ENCODE measurements around the gene THSD4.
"Not testable (repeated sequence)": the region's sequence is repeated elsewhere in the genome, so short reads cannot be mapped to it uniquely, and the experiment has no call there.

THSD4 gene

DNA sequence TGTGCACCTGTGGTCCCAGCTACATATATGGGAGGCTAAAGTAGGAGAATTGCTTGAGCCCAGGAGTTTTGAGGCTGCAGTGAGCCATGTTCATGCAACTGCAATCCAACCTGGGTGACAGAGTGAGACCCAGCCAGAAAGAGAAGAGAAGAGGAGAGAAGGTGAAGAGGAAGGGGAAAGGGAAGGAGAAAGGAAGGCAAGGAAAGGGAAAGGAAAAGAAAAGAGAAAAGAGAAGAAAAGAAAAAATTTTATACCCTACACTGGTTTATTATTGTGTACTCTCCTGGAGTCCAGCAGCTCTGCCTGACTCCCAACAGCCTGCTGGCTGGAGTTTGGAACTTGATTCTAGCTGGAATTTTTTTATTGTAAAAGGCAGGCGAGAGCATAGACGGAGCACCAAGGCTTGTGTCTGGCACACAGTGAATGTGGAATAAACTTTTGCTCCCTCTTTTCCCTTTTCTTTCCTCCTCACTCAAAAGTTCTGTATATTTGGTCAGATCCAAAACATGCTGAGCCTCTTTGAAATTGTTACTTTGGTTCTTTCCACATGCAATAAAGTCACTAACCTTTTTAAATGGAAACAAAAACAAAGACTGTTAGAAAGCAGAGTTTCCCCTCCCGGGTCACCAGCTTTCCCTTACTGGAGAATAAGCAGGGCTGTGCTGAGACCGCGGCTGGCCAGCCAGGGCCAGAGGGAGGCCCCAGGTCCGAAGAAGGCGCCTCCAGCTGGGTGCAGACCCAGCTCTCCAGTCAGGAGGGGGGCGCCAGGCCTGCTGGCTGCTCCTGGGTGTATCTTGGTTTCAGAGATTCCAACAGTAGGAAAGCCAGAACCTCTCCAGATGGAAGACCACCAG, 9.9 kb downstream of the THSD4 start:
- Histone ChIP-seq H3K36me3 (ENCODE audit: control insufficient read depth, insufficient read depth, low read length, severe bottlenecking) (no peaks in the 10 kb centered on the region), H3K9me3 (ENCODE audit: control insufficient read depth, low read length) (no peaks in the 10 kb centered on the region), H3K4me1 (ENCODE audit: control insufficient read depth, insufficient read depth, low read length) (no peaks in the 10 kb centered on the region), H3K4me3 (ENCODE audit: low read length) (no peak overlapping the region), H3K27me3 (replicated peaks; ENCODE audit: control insufficient read depth, insufficient read depth, low read length) (no peaks in the 10 kb centered on the region), H3K9ac (ENCODE audit: low read length) (no peak overlapping the region)
- no peak for DNase-seq (ENCODE audit: low read depth)

GRCh38 chr15:71125831-71126450, 10.7 kb downstream of the THSD4 start:
- Histone ChIP-seq H3K27me3 (replicated peaks; ENCODE audit: control insufficient read depth, insufficient read depth, low read length) (no peaks in the 10 kb centered on the region), H3K9ac (ENCODE audit: low read length) (no peak overlapping the region), H3K36me3 (ENCODE audit: control insufficient read depth, insufficient read depth, low read length, severe bottlenecking) (no peaks in the 10 kb centered on the region), H3K9me3 (ENCODE audit: control insufficient read depth, low read length) (no peaks in the 10 kb centered on the region), H3K4me1 (ENCODE audit: control insufficient read depth, insufficient read depth, low read length) (no peaks in the 10 kb centered on the region), H3K4me3 (ENCODE audit: low read length) (no peak overlapping the region)
- no peak for DNase-seq (ENCODE audit: low read depth)

- H3K4me1 ChIP-seq (ENCODE audit: control insufficient read depth, insufficient read depth, low read length), result no peaks in the 10 kb centered on the region
- H3K36me3 ChIP-seq (ENCODE audit: control insufficient read depth, insufficient read depth, low read length, severe bottlenecking), result no peaks in the 10 kb centered on the region
- no peak overlapping the region for H3K4me3 ChIP-seq (ENCODE audit: low read length)
- H3K27me3 ChIP-seq (replicated peaks; ENCODE audit: control insufficient read depth, insufficient read depth, low read length), result no peaks in the 10 kb centered on the region
- H3K9ac ChIP-seq (ENCODE audit: low read length), result no peak overlapping the region
- DNase-seq (ENCODE audit: low read depth), result no peak
- no peaks in the 10 kb centered on the region for H3K9me3 ChIP-seq (ENCODE audit: control insufficient read depth, low read length)
These were observed 11.8 kb downstream of the THSD4 start for GRCh38 chr15:71127083-71127482.

GRCh38 chr15:71128159-71128558, 12.9 kb downstream of the THSD4 start:
- not testable (repeated sequence) for H3K9ac ChIP-seq (ENCODE audit: low read length); H3K4me3 ChIP-seq (ENCODE audit: low read length); H3K36me3 ChIP-seq (ENCODE audit: control insufficient read depth, insufficient read depth, low read length, severe bottlenecking)

GRCh38 chr15:71128939-71129562, 13.8 kb downstream of the THSD4 start:
- Histone ChIP-seq H3K4me3 (ENCODE audit: low read length) (no peak overlapping the region), H3K9me3 (ENCODE audit: control insufficient read depth, low read length) (no peaks in the 10 kb centered on the region), H3K9ac (ENCODE audit: low read length) (no peak overlapping the region), H3K27me3 (replicated peaks; ENCODE audit: control insufficient read depth, insufficient read depth, low read length) (no peaks in the 10 kb centered on the region), H3K36me3 (ENCODE audit: control insufficient read depth, insufficient read depth, low read length, severe bottlenecking) (no peaks in the 10 kb centered on the region), H3K4me1 (ENCODE audit: control insufficient read depth, insufficient read depth, low read length) (no peaks in the 10 kb centered on the region)
- DNase-seq (ENCODE audit: low read depth), result no peak

More at GRCh38 chr15:71128159-71128558, 12.9 kb downstream of the THSD4 start:
- H3K27me3 ChIP-seq (replicated peaks; ENCODE audit: control insufficient read depth, insufficient read depth, low read length); H3K4me1 ChIP-seq (ENCODE audit: control insufficient read depth, insufficient read depth, low read length); DNase-seq (ENCODE audit: low read depth); H3K9me3 ChIP-seq (ENCODE audit: control insufficient read depth, low read length): not testable (repeated sequence)

- no peaks in the 10 kb centered on the region for H3K9me3 ChIP-seq (ENCODE audit: control insufficient read depth, low read length)
- DNase-seq (ENCODE audit: low read depth), result no peak
- no peaks in the 10 kb centered on the region for H3K27me3 ChIP-seq (replicated peaks; ENCODE audit: control insufficient read depth, insufficient read depth, low read length)
- no peaks in the 10 kb centered on the region for H3K4me1 ChIP-seq (ENCODE audit: control insufficient read depth, insufficient read depth, low read length)
- H3K9ac ChIP-seq (ENCODE audit: low read length), result no peak overlapping the region
- no peaks in the 10 kb centered on the region for H3K36me3 ChIP-seq (ENCODE audit: control insufficient read depth, insufficient read depth, low read length, severe bottlenecking)
- H3K4me3 ChIP-seq (ENCODE audit: low read length), result no peak overlapping the region
These were observed 14.4 kb downstream of the THSD4 start for GRCh38 chr15:71129669-71130068.

DNA sequence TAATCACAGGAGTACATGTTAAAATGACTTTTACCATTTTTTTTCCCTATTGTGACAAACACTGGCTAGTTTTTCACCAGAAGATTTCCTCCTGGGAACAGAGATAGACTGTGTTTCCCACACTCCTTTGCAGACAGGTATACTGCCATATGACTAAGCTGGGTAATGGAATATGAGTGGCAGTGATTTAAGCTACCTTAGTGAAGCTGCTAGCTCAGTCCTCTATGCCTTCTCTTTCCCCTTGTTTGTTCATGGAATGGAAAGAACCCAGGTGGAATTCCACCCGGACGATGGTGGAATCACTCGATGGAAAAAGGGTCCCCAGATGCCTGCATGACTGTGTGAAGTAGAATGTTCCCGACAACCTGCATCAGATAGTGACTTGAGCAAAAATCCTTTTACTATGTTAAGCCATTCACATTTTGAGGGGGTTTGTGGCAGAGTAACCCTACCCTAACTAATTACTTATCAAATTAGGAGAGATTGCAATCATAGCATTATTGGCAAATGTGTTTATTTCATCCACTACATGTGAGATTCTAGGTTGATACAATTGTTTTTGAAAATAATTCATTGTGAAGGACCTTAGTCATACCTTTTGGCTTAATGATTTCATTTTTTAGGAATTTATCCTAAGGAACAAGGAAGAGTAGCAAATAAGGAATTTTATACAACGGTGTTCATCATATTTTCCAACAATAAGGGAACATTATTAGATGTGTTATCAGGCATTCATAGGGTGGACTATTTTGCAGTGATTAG, 16.5 kb downstream of the THSD4 start:
- no peak for DNase-seq (ENCODE audit: low read depth)
- no peaks in the 10 kb centered on the region for H3K36me3 ChIP-seq (ENCODE audit: control insufficient read depth, insufficient read depth, low read length, severe bottlenecking)
- H3K9me3 ChIP-seq (ENCODE audit: control insufficient read depth, low read length), result no peaks in the 10 kb centered on the region
- H3K9ac ChIP-seq (ENCODE audit: low read length), result no peak overlapping the region
- no peaks in the 10 kb centered on the region for H3K27me3 ChIP-seq (replicated peaks; ENCODE audit: control insufficient read depth, insufficient read depth, low read length)
- no peaks in the 10 kb centered on the region for H3K4me1 ChIP-seq (ENCODE audit: control insufficient read depth, insufficient read depth, low read length)
- no peak overlapping the region for H3K4me3 ChIP-seq (ENCODE audit: low read length)

DNA sequence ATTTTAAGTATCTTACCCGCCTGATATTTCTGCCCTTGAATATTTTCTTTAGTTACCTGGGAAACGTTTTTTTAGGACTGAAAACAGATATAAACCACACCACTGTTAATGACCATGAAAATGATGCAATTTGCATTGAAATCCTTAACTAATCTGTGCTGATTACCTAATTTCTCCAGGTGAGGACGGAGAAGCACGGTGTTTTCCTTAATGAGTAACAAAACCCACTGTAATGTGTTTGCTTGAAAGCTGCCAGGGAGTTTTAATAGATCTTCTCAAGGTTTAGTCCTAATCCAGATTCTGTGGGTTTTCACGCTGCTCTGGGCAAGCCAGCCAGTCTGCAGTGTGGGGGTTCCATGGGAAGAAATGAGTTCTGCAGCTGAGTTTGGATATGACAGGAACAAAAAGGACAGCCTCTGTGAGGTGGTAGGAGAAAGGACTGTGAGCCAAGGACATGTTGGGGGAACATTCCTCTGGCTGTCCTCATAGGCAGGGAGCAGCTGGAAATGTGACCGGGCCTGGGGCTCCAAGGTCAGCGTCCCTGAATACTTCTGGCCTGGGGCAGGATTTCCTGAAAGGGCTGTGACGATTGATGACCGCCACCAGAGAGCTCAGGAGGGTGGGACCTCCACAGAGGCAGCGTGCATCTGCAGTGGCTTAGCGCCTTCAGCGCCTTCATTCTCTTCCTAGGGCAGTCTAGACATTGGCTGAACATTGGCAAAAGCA, 18.6 kb downstream of the THSD4 start:
- Histone ChIP-seq H3K4me3 (ENCODE audit: low read length) (no peak overlapping the region), H3K4me1 (ENCODE audit: control insufficient read depth, insufficient read depth, low read length) (no peaks in the 10 kb centered on the region), H3K27me3 (replicated peaks; ENCODE audit: control insufficient read depth, insufficient read depth, low read length) (no peaks in the 10 kb centered on the region), H3K36me3 (ENCODE audit: control insufficient read depth, insufficient read depth, low read length, severe bottlenecking) (no peaks in the 10 kb centered on the region), H3K9ac (ENCODE audit: low read length) (no peak overlapping the region), H3K9me3 (ENCODE audit: control insufficient read depth, low read length) (no peaks in the 10 kb centered on the region)
- no peak for DNase-seq (ENCODE audit: low read depth)

- Histone ChIP-seq H3K4me3 (ENCODE audit: low read length) (no peak overlapping the region), H3K27me3 (replicated peaks; ENCODE audit: control insufficient read depth, insufficient read depth, low read length) (no peaks in the 10 kb centered on the region), H3K4me1 (ENCODE audit: control insufficient read depth, insufficient read depth, low read length) (no peaks in the 10 kb centered on the region), H3K9me3 (ENCODE audit: control insufficient read depth, low read length) (no peaks in the 10 kb centered on the region), H3K36me3 (ENCODE audit: control insufficient read depth, insufficient read depth, low read length, severe bottlenecking) (no peaks in the 10 kb centered on the region), H3K9ac (ENCODE audit: low read length) (no peak overlapping the region)
- peak; percentile 72 for DNase-seq (ENCODE audit: low read depth)
These were observed 21.0 kb downstream of the THSD4 start for GRCh38 chr15:71136159-71136783.

GRCh38 chr15:71136793-71137518, 21.7 kb downstream of the THSD4 start:
- H3K4me1 ChIP-seq (ENCODE audit: control insufficient read depth, insufficient read depth, low read length), result no peaks in the 10 kb centered on the region
- H3K27me3 ChIP-seq (replicated peaks; ENCODE audit: control insufficient read depth, insufficient read depth, low read length), result no peaks in the 10 kb centered on the region
- no peak for DNase-seq (ENCODE audit: low read depth)
- no peak overlapping the region for H3K9ac ChIP-seq (ENCODE audit: low read length)
- H3K36me3 ChIP-seq (ENCODE audit: control insufficient read depth, insufficient read depth, low read length, severe bottlenecking), result no peaks in the 10 kb centered on the region
- no peaks in the 10 kb centered on the region for H3K9me3 ChIP-seq (ENCODE audit: control insufficient read depth, low read length)
- no peak overlapping the region for H3K4me3 ChIP-seq (ENCODE audit: low read length)

Data from adipocyte (in vitro differentiated cells).